Mesodermal cell (in vitro differentiated cells): Measurements from ENCODE around the gene DENND1B.
"Not testable (repeated sequence)": the region's sequence is repeated elsewhere in the genome, so short reads cannot be mapped to it uniquely, and the experiment has no call there.

Experiments
- H3K27ac ChIP-seq: 2 replicates; pipeline ENCODE4 v1.7.0; 2013; ENCODE audit warnings: mild to moderate bottlenecking, low read depth, low read length, moderate library complexity; ENCODE audit not compliant: severe bottlenecking
- H3K36me3 ChIP-seq: 2 replicates; pipeline ENCODE4 v1.7.1; 2013; ENCODE audit warnings: mild to moderate bottlenecking, low read length, moderate library complexity; ENCODE audit not compliant: control insufficient read depth, insufficient read depth
- H3K4me1 ChIP-seq: one replicate; pipeline ENCODE4 v1.7.1; 2013; ENCODE audit warnings: mild to moderate bottlenecking, low read length; ENCODE audit not compliant: insufficient read depth, control insufficient read depth, poor library complexity, severe bottlenecking
- H3K4me3 ChIP-seq: 2 replicates; pipeline ENCODE4 v1.7.0; 2013; ENCODE audit warnings: low read length, control low read depth, mild to moderate bottlenecking; ENCODE audit not compliant: insufficient read depth, poor library complexity, severe bottlenecking; ENCODE audit errors: extremely low read depth
- H3K9me3 ChIP-seq: 2 replicates; pipeline ENCODE4 v1.7.1; 2013; ENCODE audit warnings: mild to moderate bottlenecking, low read length, moderate library complexity; ENCODE audit not compliant: control insufficient read depth
- WGBS, 2 experiments: methylation state at CpG; one replicate each; pipeline ENCODE4 v1.1.5; 2013; ENCODE audit warnings: missing lambda C conversion rate in 2 of 2; ENCODE audit not compliant: insufficient coverage in 2 of 2; 5-methylcytosine and 5-hydroxymethylcytosine counted together

Gene DENND1B

DNA sequence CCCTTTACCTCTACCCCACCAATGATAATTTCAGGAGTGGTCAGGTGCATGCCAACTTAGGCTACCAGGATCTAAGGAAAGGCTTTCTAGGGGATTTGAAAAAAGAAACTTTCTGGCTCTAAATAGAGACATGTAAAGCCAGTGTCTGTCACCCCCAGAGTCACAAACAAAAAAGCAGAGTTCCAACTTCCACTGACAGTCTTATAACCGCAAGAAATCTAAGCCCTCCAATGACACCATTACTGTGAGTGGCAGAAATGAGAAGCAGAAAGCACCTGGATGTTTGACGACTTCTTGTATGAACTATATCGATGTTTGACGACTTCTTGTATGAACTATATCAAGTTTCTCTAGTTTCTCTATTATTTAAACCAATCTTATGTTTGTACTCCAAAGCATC, 6.0 kb downstream of the DENND1B start:
- H3K4me1 ChIP-seq: peaks cover 2% of the 10 kb centered on the region
- no peaks in the 10 kb centered on the region for H3K36me3 ChIP-seq
- H3K9me3 ChIP-seq: no peaks in the 10 kb centered on the region
- no peak overlapping the region for H3K27ac ChIP-seq
- no peak overlapping the region for H3K4me3 ChIP-seq
- 88 to 93% methylated on average over 3 of the region's 4 CpGs for WGBS, 2 experiments

DNA sequence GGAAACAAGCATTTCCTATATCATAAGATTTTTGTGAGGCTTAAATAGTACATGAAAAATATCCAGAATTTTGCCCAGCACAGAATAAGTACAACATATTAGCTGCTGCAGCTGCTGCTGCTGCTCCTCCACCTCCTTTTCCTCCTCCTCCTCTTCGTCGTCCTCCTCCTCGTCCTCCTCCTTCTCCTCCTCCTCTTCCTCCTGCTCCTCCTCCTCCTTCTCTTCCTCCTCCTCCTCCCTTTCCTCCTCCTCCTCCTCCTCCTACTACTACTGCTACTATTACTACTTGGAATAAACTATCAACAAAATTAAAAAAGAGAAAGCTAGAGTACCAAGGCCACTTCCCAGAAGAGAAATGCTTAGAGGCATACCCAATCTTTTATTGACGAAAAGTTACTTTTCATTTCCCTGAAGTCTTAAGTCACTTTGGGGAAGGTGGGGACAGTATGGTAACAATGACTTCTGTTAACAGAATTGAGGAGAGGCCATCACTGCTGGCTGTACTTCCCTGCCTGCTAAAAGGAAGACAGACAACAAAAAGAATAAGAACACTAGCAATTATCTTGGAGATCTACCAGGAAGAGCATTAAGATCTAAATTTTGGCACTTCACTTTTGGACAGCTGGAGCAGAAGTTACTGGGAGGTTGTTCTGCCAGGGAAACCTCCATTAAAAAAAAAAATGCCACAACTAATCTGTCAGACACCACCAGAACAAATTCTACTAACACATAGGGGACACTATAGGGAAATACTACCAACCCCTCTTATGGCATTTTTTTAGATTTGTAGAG, 7.1 kb downstream of the DENND1B start:
- Histone ChIP-seq H3K27ac (no peak overlapping the region), H3K4me3 (no peak overlapping the region), H3K36me3 (no peaks in the 10 kb centered on the region), H3K4me1 (no peaks in the 10 kb centered on the region), H3K9me3 (no peaks in the 10 kb centered on the region)
- WGBS, 2 experiments: 31 to 69% methylated on average over 3 to 4 of the region's 4 CpGs

DNA sequence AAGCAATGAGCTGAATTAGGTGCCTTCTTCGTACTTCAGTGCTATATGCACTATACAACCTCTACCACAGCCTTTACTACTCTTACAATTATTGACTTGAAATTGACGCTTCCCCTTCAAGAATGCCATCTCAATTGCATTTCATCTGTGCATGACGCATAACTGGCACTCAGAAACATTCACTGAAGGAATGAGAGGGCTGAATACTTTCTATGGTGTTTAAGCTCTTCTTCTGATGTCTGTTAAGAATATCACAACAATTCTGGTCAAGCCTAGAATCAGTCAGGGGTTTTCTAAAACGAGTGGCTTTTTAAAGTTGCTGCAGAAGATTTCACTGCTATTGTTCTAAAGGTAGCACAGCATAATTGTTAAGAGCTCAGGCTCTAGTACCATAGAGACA, 11.5 kb downstream of the DENND1B start:
- WGBS, 2 experiments: 30 to 92% methylated on average over 1 to 2 of the region's 4 CpGs
- Histone ChIP-seq H3K4me1 (no peaks in the 10 kb centered on the region), H3K27ac (no peak overlapping the region), H3K4me3 (no peak overlapping the region), H3K36me3 (no peaks in the 10 kb centered on the region), H3K9me3 (no peaks in the 10 kb centered on the region)

DNA sequence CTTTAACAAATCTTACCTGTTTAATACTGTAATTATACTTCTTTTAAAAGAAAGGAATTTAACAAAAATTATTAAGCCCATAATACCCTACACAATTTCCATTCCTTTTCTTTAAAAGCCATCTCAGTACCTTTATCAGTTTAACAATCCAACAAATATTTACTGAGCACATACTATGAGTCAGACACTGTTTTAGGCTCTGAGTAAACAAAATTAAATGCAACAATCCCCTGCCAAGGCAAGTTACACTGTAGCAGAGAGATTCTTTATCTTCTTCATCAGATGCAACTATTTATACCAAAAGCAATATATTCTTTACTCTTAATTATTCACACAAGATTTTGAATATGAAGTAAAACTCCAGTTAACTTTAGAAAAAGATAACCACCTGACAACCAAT, 12.0 kb downstream of the DENND1B start:
- H3K27ac ChIP-seq: no peak overlapping the region
- no peak overlapping the region for H3K4me3 ChIP-seq

DNA sequence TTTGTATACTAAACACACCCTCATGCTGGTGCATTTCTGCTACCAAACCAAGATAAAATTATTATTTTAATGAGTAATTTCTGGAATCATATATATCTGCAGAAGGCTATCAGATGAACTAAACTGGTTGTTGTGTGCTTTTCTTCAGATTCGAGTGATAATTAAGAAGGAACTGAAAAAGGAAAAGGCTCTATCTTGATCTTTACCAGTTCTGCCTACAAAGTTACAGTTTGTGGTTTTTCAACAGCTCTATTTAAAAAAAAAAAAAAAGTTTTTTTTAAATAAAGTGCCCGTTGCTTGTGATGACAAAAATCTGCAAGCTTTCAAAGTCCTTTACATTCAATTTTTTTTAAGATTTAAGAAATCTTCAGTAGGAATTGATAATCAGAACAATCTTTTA, 13.6 kb downstream of the DENND1B start:
- Histone ChIP-seq H3K4me1 (no peaks in the 10 kb centered on the region), H3K36me3 (no peaks in the 10 kb centered on the region), H3K27ac (no peak overlapping the region), H3K9me3 (no peaks in the 10 kb centered on the region), H3K4me3 (no peak overlapping the region)
- no CpG with 5 or more reads among the region's 2 CpGs for WGBS, 2 experiments

More for the DNA sequence above, 12.0 kb downstream of the DENND1B start:
- H3K36me3 ChIP-seq: no peaks in the 10 kb centered on the region
- H3K9me3 ChIP-seq: no peaks in the 10 kb centered on the region
- no peaks in the 10 kb centered on the region for H3K4me1 ChIP-seq

DNA sequence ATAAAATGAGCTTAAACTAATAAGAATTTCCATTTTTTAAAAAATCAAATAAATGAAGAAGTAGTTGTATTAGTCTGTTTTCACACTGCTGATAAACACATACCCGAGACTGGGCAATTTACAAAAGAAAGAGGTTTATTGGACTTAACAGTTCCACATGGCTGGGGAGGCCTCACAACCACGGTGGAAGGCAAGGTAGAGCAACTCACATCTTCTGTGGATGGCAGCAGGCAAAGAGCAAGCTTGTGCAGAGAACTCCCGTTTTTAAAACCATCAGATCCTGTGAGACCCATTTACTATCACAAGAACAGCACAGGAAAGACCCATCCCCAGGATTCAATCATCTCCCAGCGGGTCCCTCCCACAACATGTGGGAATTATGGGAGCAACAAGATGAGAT, 19.7 kb downstream of the DENND1B start:
- WGBS, 2 experiments: 81 to 83% methylated on average over 2 to 3 of the region's 4 CpGs
- H3K4me1 ChIP-seq, H3K27ac ChIP-seq, H3K36me3 ChIP-seq, H3K4me3 ChIP-seq, H3K9me3 ChIP-seq: not testable (repeated sequence)

DNA sequence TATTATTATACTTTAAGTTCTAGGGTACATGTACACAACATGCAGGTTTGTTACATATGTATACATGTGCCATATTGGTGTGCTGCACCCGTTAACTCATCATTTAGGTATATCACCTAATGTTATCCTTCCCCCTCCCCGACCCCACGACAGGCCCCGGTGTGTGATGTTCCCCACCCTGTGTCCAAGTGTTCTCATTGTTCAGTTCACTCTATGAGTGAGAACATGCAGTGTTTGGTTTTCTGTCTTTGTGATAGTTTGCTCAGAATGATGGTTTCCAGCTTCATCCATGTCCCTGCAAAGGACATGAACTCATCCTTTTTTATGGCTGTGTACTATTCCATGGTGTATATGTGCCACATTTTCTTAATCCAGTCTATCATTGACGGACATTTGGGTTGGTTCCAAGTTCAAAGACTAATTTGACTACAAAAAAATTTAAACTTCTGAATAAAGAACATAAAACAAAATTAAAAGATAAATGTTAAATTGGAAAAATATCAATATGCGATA, 22.6 kb downstream of the DENND1B start:
- H3K36me3 ChIP-seq, H3K4me1 ChIP-seq, H3K4me3 ChIP-seq, H3K27ac ChIP-seq, H3K9me3 ChIP-seq: not testable (repeated sequence)
- WGBS, 2 experiments: 80% methylated on average over 2 of the region's 6 CpGs; no CpG with 5 or more reads in 1 of the 2 experiments

DNA sequence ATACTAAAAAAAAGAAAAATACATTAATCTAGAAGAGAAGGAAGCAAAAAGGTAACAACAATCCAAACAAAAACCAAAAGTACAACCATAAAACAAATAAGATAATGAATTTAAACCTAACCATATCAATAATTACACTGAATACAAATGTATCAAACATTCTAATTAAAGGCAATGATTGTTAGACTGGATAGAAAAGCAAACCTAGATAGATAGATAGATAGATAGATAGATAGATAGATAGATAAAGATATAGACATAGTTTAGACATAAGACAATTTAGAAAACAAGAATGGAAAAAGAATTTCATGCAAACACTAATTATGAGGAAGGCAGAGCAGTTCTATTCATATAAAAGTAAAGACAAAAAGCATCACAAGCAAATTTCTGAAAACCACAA, 24.9 kb downstream of the DENND1B start:
- no peaks in the 10 kb centered on the region for H3K9me3 ChIP-seq
- no peak overlapping the region for H3K4me3 ChIP-seq
- no peaks in the 10 kb centered on the region for H3K36me3 ChIP-seq
- H3K4me1 ChIP-seq: no peaks in the 10 kb centered on the region
- no peak overlapping the region for H3K27ac ChIP-seq

DNA sequence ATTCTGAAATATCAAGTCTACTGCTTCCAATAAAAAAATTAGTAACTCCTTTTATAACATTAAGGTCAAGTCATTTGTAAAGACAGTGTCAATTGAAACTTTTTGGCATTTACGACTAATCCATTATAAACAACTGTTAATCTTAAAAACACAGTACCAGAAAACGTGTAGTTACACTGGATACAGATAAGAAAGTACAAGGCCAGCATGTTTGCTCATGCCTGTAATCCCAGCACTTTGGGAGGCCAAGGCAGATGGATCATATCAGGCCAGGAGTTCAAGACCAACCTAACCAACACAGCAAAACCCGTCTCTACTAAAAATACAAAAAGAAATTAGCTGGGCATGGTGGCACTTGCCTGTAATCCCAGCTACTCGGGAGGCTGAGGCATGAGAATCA, 29.4 kb downstream of the DENND1B start:
- 90 to 95% methylated on average over 3 to 4 of the region's 4 CpGs for WGBS, 2 experiments
- Histone ChIP-seq H3K27ac (no peak overlapping the region), H3K4me1 (no peaks in the 10 kb centered on the region), H3K9me3 (no peaks in the 10 kb centered on the region), H3K36me3 (no peaks in the 10 kb centered on the region), H3K4me3 (no peak overlapping the region)

DNA sequence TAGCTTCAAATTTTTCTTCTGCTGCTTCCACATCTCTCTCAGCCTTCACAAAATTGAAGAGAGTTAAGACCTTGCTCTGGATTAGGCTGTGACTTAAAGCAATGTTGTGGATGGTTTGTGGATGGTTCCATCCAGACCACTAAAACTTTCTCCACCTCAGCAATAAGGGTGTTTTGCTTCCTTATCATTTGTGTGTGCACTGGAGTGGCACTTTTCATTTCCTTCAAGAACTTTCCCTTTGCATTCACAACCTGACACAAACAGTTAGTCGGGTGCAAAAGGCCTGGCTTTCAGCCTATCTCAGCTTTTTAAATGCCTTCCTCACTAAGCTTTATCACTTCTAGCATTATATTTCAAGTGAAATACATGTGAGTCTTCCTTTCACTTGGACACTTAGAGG, 30.3 kb downstream of the DENND1B start:
- H3K9me3 ChIP-seq: no peaks in the 10 kb centered on the region
- no peak overlapping the region for H3K4me3 ChIP-seq
- no peaks in the 10 kb centered on the region for H3K36me3 ChIP-seq
- H3K27ac ChIP-seq: no peak overlapping the region
- no peaks in the 10 kb centered on the region for H3K4me1 ChIP-seq
- WGBS, 2 experiments: 100% methylated on average over 1 of the region's 1 CpG; no CpG with 5 or more reads in 1 of the 2 experiments

DNA sequence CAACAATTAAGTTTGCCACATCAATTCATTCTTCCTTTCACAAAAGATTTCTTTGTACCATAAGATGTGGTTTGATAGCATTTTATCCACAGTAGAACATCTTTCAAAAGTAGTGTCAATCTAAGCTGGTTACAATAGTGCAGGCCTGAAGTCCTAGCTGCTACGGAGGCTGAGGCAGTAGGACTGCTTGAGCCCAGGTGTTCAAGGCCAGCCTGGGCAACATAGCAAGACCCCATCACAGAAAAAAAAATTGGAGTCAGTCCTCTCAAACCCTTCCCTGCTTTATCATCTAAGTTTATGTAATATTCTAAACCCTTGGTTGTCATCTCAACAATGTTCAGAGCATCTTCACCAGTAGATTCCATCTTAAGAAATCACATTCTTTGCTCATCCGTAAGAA, 31.7 kb downstream of the DENND1B start:
- H3K27ac ChIP-seq: no peak overlapping the region
- H3K4me3 ChIP-seq: no peak overlapping the region
- no peaks in the 10 kb centered on the region for H3K4me1 ChIP-seq
- no peaks in the 10 kb centered on the region for H3K9me3 ChIP-seq
- H3K36me3 ChIP-seq: no peaks in the 10 kb centered on the region
- WGBS, 2 experiments: 92 to 100% methylated on average over 2 of the region's 2 CpGs
